Measurements from ENCODE around the gene CDH7. TPM values are rescaled to one million over a fixed set of nuclear protein-coding genes. Genes with fewer than 3 reads are reported as not detected.

Gene CDH7
- total RNA-seq, 1 experiment from 2014 or later, result 7.8 TPM

DNA sequence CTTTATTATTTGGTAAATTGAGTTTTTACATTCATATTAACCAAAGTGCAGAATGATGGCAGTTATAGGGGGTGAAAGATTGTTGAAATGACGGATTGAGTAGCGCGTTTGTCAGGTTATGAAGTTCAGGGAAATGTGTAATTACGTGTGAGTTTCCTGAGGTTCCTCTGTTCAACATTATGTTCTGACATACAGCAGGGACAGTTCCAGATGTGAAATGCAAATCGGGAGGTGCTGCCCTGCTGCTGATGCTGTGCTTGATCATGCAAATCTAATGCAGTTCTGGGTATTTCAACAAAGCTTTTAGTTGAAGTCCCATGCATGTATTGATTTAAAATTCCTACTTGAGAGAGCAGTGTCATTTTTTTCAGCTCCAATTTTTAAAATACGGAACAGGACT lies 57.9 kb downstream of the CDH7 start:
- Histone ChIP-seq H3K36me3 (no peaks in the 10 kb centered on the region), H3K9me3 (replicated peaks) (no peaks in the 10 kb centered on the region), H3K4me1 (peaks cover 9% of the 10 kb centered on the region; the same call in 1 of the 2 replicates), H3K27me3 (no peaks in the 10 kb centered on the region), H3K27ac (no peak overlapping the region), H3K4me3 (no peak overlapping the region)
- no peak for DNase-seq

DNA sequence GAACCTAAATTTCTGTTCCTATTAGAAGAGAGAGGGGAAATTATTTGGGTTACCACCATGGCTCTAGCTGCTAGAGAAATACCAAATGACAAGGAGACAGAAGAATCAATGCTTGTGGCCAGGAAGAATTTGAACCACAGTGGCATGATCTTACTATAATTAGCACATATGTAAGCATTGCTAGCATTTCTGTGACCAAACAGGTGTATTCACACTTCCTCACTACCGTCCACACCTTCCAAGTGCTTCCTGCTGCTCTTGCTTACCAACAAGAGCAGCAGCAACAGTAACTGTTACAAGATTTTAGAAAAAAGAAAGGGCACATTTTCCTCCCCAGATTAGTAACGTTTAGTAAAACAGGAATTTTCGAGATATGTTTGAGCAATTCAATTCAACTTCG lies 60.5 kb downstream of the CDH7 start:
- Histone ChIP-seq H3K9me3 (replicated peaks) (no peaks in the 10 kb centered on the region), H3K4me3 (no peak overlapping the region)
- DNase-seq, result no peak

GRCh38 chr18:65815506-65815905 lies 64.7 kb downstream of the CDH7 start:
- no peak for DNase-seq
- no peaks in the 10 kb centered on the region for H3K9me3 ChIP-seq (replicated peaks)
- no peaks in the 10 kb centered on the region for H3K4me1 ChIP-seq

More for the DNA sequence above, 60.5 kb downstream of the CDH7 start:
- H3K27me3 ChIP-seq, result no peaks in the 10 kb centered on the region
- H3K4me1 ChIP-seq, result peaks cover 9% of the 10 kb centered on the region; the same call in 1 of the 2 replicates
- H3K36me3 ChIP-seq, result no peaks in the 10 kb centered on the region
- no peak overlapping the region for H3K27ac ChIP-seq

DNA sequence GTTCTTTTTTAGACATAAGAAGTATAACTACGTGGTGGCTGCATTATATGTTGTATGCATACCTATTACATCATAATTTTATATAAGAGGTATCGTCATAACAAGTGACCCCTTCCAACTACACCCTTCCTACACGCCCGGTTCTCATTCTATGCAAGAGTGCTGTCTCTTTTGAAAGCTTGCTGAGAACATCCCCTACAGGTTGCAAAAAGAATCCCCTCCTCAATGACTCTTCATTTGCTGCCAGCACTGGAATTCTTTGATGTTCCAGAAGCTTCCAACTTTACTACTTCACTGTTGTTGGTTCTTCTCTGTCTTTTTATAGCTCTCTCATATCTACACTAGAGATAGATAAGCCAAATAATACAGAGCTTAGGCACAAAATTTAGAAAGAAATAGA lies 66.4 kb downstream of the CDH7 start:
- H3K4me1 ChIP-seq, result no peaks in the 10 kb centered on the region
- H3K4me3 ChIP-seq, result no peak overlapping the region
- no peak for DNase-seq
- no peaks in the 10 kb centered on the region for H3K36me3 ChIP-seq
- no peaks in the 10 kb centered on the region for H3K9me3 ChIP-seq (replicated peaks)
- H3K27ac ChIP-seq, result no peak overlapping the region
- no peaks in the 10 kb centered on the region for H3K27me3 ChIP-seq

More at GRCh38 chr18:65815506-65815905, 64.7 kb downstream of the CDH7 start:
- Histone ChIP-seq H3K27me3 (no peaks in the 10 kb centered on the region), H3K36me3 (no peaks in the 10 kb centered on the region), H3K27ac (no peak overlapping the region), H3K4me3 (no peak overlapping the region)

DNA sequence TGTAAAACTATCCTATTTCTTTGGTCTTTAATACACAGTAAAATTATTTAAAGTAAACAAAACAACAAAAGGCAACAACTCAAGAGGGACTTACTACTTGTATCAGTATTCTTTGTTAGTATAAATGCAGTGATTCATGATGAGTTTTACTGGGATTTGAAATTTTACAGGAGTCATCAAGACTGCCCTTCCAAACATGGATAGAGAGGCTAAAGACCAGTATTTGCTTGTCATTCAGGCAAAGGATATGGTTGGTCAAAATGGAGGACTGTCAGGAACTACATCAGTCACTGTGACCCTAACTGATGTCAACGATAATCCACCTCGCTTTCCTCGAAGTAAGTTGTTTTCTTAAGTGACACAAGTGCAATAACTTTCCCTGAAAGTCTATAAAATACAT lies 71.1 kb downstream of the CDH7 start:
- H3K9me3 ChIP-seq (replicated peaks), result no peaks in the 10 kb centered on the region
- H3K36me3 ChIP-seq, result no peaks in the 10 kb centered on the region
- no peaks in the 10 kb centered on the region for H3K4me1 ChIP-seq
- no peak for DNase-seq
- H3K27ac ChIP-seq, result no peak overlapping the region
- no peak overlapping the region for H3K4me3 ChIP-seq
- no peaks in the 10 kb centered on the region for H3K27me3 ChIP-seq

DNA sequence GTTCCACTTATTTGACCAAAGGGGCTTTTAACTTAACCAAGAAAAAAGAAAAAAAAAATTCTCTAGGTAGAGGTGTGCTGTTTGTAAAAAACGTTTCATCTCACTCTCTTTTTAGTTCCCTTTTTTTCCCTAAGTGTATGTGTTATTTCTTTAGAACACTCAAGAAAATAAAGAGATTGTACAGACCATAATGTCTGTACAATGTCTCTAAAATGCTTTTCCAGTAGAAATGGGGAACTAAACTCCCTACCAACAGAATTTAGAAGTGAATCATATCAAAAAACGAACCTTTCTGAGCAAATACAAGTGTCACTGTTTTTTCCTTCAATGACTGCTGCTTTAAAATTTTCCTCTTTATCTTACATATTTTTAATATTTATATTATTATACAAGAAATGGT lies 72.0 kb downstream of the CDH7 start:
- DNase-seq, result no peak
- no peaks in the 10 kb centered on the region for H3K36me3 ChIP-seq
- no peaks in the 10 kb centered on the region for H3K4me1 ChIP-seq
- no peak overlapping the region for H3K27ac ChIP-seq
- no peaks in the 10 kb centered on the region for H3K9me3 ChIP-seq (replicated peaks)
- no peaks in the 10 kb centered on the region for H3K27me3 ChIP-seq
- H3K4me3 ChIP-seq, result no peak overlapping the region

DNA sequence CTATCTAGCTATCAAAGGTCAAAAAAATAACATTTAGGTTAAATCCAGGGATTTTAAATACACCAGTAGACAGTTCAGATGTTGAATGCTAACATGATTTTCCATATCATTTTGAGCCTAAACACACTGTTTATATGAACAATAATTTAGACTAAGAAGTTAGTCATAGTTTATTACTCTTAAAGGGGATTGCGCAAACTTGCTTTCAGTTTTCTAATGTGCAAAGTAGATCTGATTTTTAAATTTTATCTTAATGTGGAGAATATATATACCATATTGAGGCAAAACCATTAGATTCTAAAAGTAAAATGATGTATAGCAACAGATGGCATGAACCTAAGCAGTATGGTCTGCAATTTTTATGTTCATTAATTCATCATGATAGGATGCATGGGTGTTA lies 76.6 kb downstream of the CDH7 start:
- Histone ChIP-seq H3K36me3 (no peaks in the 10 kb centered on the region), H3K4me1 (no peaks in the 10 kb centered on the region), H3K27me3 (no peaks in the 10 kb centered on the region), H3K4me3 (no peak overlapping the region), H3K27ac (no peak overlapping the region), H3K9me3 (replicated peaks) (no peaks in the 10 kb centered on the region)
- no peak for DNase-seq

DNA sequence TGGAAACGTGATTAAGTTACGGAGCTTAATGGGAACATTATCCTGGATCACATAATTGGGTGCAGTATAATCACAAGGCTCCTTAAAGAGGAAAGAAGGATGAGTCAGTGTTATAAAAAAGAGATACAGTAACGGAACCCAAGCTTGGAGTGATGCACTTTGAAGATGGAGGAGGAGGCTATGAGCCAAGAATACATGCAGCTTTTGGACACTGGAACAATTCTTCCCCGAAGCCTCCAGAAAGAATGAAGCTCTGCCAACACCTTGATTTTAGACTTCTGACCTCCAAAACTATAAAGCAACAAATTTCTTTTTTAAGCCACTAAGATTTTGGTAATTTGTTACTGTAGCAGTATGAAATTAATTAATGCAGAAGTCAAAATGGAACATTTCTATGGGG lies 85.1 kb downstream of the CDH7 start:
- DNase-seq, result no peak
- no peaks in the 10 kb centered on the region for H3K4me1 ChIP-seq
- H3K36me3 ChIP-seq, result no peaks in the 10 kb centered on the region
- no peak overlapping the region for H3K27ac ChIP-seq
- no peaks in the 10 kb centered on the region for H3K9me3 ChIP-seq (replicated peaks)
- H3K27me3 ChIP-seq, result no peaks in the 10 kb centered on the region
- no peak overlapping the region for H3K4me3 ChIP-seq

DNA sequence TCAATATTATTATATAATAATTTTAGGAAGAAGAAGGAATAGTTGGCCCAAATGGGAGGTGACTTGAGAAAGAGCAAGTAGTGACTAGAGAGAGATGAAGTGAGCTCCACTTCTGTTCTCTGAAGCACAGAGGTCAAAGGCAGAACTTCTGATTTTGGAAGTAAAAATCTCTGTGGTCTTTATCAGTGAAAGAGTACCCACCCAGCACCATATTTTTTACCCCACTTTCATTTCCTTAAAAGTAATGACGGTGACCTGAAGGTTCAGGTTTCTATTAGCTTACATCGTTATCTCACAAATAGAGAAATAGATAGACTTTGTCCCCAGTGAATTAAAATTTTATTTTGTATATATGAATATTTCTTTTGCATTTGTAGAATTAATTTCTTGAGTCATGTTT lies 95.3 kb downstream of the CDH7 start:
- no peak for DNase-seq
- Histone ChIP-seq H3K27me3 (no peaks in the 10 kb centered on the region), H3K4me1 (no peaks in the 10 kb centered on the region), H3K27ac (no peak overlapping the region), H3K4me3 (no peak overlapping the region), H3K36me3 (no peaks in the 10 kb centered on the region), H3K9me3 (replicated peaks) (no peaks in the 10 kb centered on the region)

DNA sequence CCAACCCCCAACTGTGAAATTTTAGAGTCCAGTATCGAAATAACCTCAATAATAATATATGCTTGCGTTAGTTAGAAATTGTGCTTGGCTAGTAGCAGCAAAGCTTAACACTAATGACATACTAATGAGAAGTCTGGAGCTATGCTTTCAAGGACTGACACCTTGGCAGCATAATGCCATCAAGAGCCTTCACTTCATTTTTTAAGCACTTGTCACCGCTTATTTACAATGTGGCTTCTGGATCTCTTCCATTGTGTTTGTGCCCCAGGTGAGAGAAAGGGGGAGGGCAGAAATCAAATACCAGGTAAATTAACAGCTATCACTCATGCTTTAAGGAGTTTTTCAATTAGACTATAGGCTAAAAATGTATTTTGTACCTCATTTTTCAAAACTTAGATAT lies 101.5 kb downstream of the CDH7 start:
- H3K36me3 ChIP-seq, result no peaks in the 10 kb centered on the region
- H3K9me3 ChIP-seq (replicated peaks), result no peaks in the 10 kb centered on the region
- no peak for DNase-seq
- no peaks in the 10 kb centered on the region for H3K27me3 ChIP-seq
- no peak overlapping the region for H3K27ac ChIP-seq
- no peaks in the 10 kb centered on the region for H3K4me1 ChIP-seq
- no peak overlapping the region for H3K4me3 ChIP-seq

DNA sequence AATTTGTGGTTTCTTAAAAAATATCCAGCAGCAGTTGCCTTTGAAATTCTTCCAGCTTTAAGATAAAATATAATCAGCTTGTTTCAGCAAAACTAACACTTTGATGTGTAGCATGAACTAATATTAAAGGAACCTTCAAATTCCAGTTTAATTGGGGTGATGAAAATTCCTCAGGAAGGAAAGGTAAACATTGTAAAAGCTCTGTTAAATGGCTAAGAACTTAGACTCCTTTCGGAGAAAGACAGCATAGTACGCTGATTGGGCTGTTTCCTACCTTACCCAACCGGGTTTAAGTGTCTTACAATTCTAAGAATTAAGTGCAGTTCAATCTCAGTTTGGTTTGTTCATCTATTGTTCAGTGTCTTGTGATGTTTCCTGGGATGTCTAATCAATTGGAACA lies 108.3 kb downstream of the CDH7 start:
- H3K9me3 ChIP-seq (replicated peaks), result no peaks in the 10 kb centered on the region
- no peak overlapping the region for H3K27ac ChIP-seq
- H3K27me3 ChIP-seq, result no peaks in the 10 kb centered on the region
- H3K4me3 ChIP-seq, result no peak overlapping the region
- DNase-seq, result no peak
- H3K4me1 ChIP-seq, result no peaks in the 10 kb centered on the region
- H3K36me3 ChIP-seq, result no peaks in the 10 kb centered on the region

GRCh38 chr18:65869527-65869926 lies 118.7 kb downstream of the CDH7 start:
- Histone ChIP-seq H3K27me3 (no peaks in the 10 kb centered on the region), H3K36me3 (no peaks in the 10 kb centered on the region), H3K9me3 (replicated peaks) (no peaks in the 10 kb centered on the region), H3K4me3 (no peak overlapping the region), H3K4me1 (no peaks in the 10 kb centered on the region), H3K27ac (no peak overlapping the region)
- DNase-seq, result no peak

DNA sequence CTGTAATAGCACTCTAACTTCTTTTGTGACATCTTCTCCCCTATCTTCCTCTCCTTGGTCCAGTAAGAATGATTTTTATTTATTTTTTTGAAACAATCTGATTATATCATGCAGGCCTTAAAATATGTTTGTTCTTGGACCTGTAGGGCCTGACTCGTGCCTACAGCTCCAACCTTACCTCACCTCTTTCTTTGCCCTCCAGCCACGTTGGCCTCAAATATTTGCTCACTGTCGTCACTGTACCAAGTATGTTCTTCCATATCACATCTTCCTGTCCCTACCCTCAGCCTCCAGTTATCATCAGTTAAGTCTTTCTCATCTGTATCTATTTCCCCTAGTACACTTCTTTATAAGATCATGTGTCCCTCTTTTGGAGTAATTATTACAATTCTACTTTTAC lies 125.5 kb downstream of the CDH7 start:
- Histone ChIP-seq H3K4me1 (no peaks in the 10 kb centered on the region), H3K4me3 (no peak overlapping the region), H3K9me3 (replicated peaks) (no peaks in the 10 kb centered on the region), H3K27ac (no peak overlapping the region), H3K27me3 (no peaks in the 10 kb centered on the region), H3K36me3 (no peaks in the 10 kb centered on the region)
- DNase-seq, result no peak

GRCh38 chr18:65897292-65897691 lies 146.5 kb downstream of the CDH7 start:
- H3K9me3 ChIP-seq (replicated peaks), result no peaks in the 10 kb centered on the region
- H3K4me1 ChIP-seq, result no peaks in the 10 kb centered on the region
- no peak overlapping the region for H3K27ac ChIP-seq
- DNase-seq, result no peak
- no peaks in the 10 kb centered on the region for H3K36me3 ChIP-seq
- no peaks in the 10 kb centered on the region for H3K27me3 ChIP-seq
- H3K4me3 ChIP-seq, result no peak overlapping the region

GRCh38 chr18:65901522-65901921 lies 150.7 kb downstream of the CDH7 start:
- Histone ChIP-seq H3K4me3 (no peak overlapping the region), H3K27me3 (no peaks in the 10 kb centered on the region), H3K9me3 (replicated peaks) (no peaks in the 10 kb centered on the region), H3K27ac (no peak overlapping the region), H3K36me3 (no peaks in the 10 kb centered on the region), H3K4me1 (no peaks in the 10 kb centered on the region)
- DNase-seq, result no peak

DNA sequence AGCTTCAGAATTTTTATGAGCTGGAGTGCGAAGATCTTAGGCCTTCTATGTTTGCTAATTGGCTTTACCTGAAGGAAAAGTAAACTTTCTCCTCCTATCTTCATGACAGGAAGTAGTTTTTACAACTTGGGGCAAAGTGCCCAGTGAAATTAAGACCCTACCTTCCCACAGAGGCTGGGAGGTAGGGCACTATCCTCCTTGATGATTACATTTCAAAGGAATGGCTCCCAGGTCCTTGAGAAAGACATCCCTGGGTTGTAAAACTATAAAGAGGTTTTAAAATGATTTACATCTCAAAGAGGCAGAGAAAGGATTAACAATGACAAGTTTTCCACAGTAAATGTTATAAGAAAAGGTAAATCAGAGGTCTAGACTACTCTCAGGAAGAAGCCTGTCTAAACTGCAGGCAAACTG lies 155.8 kb downstream of the CDH7 start:
- H3K27me3 ChIP-seq, result no peaks in the 10 kb centered on the region
- H3K9me3 ChIP-seq (replicated peaks), result no peaks in the 10 kb centered on the region
- no peak overlapping the region for H3K27ac ChIP-seq
- no peak for DNase-seq
- H3K4me1 ChIP-seq, result no peaks in the 10 kb centered on the region
- H3K4me3 ChIP-seq, result no peak overlapping the region
- no peaks in the 10 kb centered on the region for H3K36me3 ChIP-seq

DNA sequence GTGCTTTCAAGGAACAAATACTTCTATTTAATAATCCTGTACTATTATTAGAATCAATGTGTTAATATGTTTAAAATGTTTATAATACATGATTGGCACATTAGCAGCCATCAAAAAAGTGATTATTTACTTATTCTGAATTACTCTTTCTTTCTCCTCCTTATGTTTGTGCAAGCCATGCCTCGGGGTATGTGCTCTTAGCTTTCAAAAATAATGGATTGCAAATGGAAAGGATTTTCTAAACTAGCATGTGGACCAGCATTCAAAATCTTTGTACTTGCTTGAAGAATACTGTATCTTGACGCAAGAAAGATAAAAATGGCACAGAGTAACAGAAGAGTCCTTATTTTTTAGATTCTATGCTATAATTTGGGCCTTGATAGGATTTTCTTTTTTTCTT lies 156.5 kb downstream of the CDH7 start:
- H3K9me3 ChIP-seq (replicated peaks), result no peaks in the 10 kb centered on the region
- no peaks in the 10 kb centered on the region for H3K27me3 ChIP-seq
- H3K36me3 ChIP-seq, result no peaks in the 10 kb centered on the region
- no peak overlapping the region for H3K4me3 ChIP-seq
- DNase-seq, result no peak
- H3K27ac ChIP-seq, result no peak overlapping the region
- H3K4me1 ChIP-seq, result no peaks in the 10 kb centered on the region
